DND-41 (cell line): ENCODE results near the gene ZIC4.

Experiments used
- ATAC-seq: fragments of 200-7000 bp; cut with Tn5 transposase; 3 replicates; pipeline ENCODE4 v1.9.1; 2021; ENCODE audit warnings: low read depth; ENCODE audit not compliant: insufficient read depth
- DNase-seq: peaks from one replicate; pipeline ENCODE4 v3.0.0-alpha.2; 2020
- H2AFZ ChIP-seq: 2 replicates; pipeline ENCODE4 v1.6.0; 2012; ENCODE audit warnings: low read depth, low read length
- H3K27ac ChIP-seq: 2 replicates; pipeline ENCODE4 v1.5.1; 2012; ENCODE audit warnings: low read length, inconsistent platforms
- H3K27me3 ChIP-seq: fragments of 200-600 bp; sonication (generic); 2 replicates; pipeline ENCODE4 v1.6.0; 2012; ENCODE audit warnings: low read length, mild to moderate bottlenecking, inconsistent platforms; ENCODE audit not compliant: insufficient read depth, poor library complexity
- H3K36me3 ChIP-seq: 2 replicates; pipeline ENCODE4 v1.5.1; 2012; ENCODE audit warnings: low read length, inconsistent platforms; ENCODE audit not compliant: insufficient read depth
- H3K4me1 ChIP-seq: 2 replicates; pipeline ENCODE4 v1.5.1; 2012; ENCODE audit warnings: mild to moderate bottlenecking, low read length; ENCODE audit not compliant: insufficient read depth
- H3K4me2 ChIP-seq: 2 replicates; pipeline ENCODE4 v1.6.0; 2012; ENCODE audit warnings: mild to moderate bottlenecking, moderate library complexity, low read length, inconsistent platforms; ENCODE audit not compliant: insufficient read depth
- H3K4me3 ChIP-seq, 2 experiments: fragments of 200-600 bp in 1 of 2; shearing (Covaris generic) in 1 of 2; 2 replicates each; pipeline ENCODE4 v1.5.1; 2012 to 2016; ENCODE audit warnings: inconsistent platforms in 2 of 2, low read length in 2 of 2, mild to moderate bottlenecking in 2 of 2, low read depth in 1 of 2, moderate library complexity in 1 of 2
- H3K79me2 ChIP-seq: 2 replicates; pipeline ENCODE4 v1.6.0; 2012; ENCODE audit warnings: low read length, inconsistent platforms; ENCODE audit not compliant: insufficient read depth
- H3K9ac ChIP-seq: 2 replicates; pipeline ENCODE4 v1.6.0; 2012; ENCODE audit warnings: low read depth, mild to moderate bottlenecking, inconsistent platforms, low read length, moderate library complexity
- H3K9me3 ChIP-seq: 2 replicates; pipeline ENCODE4 v1.5.1; 2012; ENCODE audit warnings: low read length, moderate library complexity, mild to moderate bottlenecking, inconsistent platforms; ENCODE audit not compliant: insufficient read depth, severe bottlenecking
- H4K20me1 ChIP-seq: 2 replicates; pipeline ENCODE4 v1.6.0; 2012; ENCODE audit warnings: low read length; ENCODE audit not compliant: insufficient read depth
- EZH2 ChIP-seq: IDR thresholded peaks from 3 replicates; pipeline ENCODE4 v1.6.1; 2012; ENCODE audit warnings: borderline replicate concordance, low read depth, mild to moderate bottlenecking, moderate library complexity, low read length, inconsistent platforms; ENCODE audit not compliant: severe bottlenecking
- TF ChIP-seq, protein P1 (sequence below): IDR thresholded peaks from 2 replicates; pipeline ENCODE4 v1.5.1; 2012; ENCODE audit warnings: borderline replicate concordance, low read length, moderate library complexity, mild to moderate bottlenecking; ENCODE audit not compliant: poor library complexity, severe bottlenecking; ENCODE audit errors: extremely low read depth

ZIC4 gene

DNA sequence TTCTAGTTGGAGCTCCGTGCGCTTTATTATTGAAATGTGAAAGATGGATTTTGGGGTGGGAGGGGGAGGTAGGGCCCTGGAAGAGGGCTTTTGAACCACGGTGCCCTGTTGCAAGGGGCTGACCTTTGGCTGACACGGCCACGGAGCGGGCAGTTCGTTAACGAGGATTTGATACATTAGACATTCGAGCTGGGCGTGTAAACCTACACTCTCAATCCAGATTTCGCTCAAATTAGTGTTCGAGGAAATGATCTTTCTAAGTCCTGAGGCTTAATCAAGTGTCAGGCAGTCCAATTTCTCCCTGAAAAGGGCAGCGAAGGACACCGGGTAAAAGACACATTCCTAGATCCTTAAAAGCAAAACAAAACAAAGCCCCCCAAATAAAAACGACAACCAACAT is 15.9 kb upstream of the ZIC4 start:
- no peaks in the 10 kb centered on the region for H4K20me1 ChIP-seq
- no peaks in the 10 kb centered on the region for H3K4me1 ChIP-seq
- TF ChIP-seq EZH2: no peak
- TF ChIP-seq, protein P1, sequence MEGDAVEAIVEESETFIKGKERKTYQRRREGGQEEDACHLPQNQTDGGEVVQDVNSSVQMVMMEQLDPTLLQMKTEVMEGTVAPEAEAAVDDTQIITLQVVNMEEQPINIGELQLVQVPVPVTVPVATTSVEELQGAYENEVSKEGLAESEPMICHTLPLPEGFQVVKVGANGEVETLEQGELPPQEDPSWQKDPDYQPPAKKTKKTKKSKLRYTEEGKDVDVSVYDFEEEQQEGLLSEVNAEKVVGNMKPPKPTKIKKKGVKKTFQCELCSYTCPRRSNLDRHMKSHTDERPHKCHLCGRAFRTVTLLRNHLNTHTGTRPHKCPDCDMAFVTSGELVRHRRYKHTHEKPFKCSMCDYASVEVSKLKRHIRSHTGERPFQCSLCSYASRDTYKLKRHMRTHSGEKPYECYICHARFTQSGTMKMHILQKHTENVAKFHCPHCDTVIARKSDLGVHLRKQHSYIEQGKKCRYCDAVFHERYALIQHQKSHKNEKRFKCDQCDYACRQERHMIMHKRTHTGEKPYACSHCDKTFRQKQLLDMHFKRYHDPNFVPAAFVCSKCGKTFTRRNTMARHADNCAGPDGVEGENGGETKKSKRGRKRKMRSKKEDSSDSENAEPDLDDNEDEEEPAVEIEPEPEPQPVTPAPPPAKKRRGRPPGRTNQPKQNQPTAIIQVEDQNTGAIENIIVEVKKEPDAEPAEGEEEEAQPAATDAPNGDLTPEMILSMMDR: no peak
- no peaks in the 10 kb centered on the region for H3K79me2 ChIP-seq
- no peak overlapping the region for H3K4me3 ChIP-seq
- H3K9me3 ChIP-seq: peaks cover 12% of the 10 kb centered on the region
- ATAC-seq: no peak
- DNase-seq: no peak
- no peak overlapping the region for H3K27ac ChIP-seq
- H3K4me2 ChIP-seq: no peak overlapping the region
- no peak overlapping the region for H3K9ac ChIP-seq
- H3K27me3 ChIP-seq: no peaks in the 10 kb centered on the region
- no peak overlapping the region for H2AFZ ChIP-seq
- H3K36me3 ChIP-seq: no peaks in the 10 kb centered on the region

DNA sequence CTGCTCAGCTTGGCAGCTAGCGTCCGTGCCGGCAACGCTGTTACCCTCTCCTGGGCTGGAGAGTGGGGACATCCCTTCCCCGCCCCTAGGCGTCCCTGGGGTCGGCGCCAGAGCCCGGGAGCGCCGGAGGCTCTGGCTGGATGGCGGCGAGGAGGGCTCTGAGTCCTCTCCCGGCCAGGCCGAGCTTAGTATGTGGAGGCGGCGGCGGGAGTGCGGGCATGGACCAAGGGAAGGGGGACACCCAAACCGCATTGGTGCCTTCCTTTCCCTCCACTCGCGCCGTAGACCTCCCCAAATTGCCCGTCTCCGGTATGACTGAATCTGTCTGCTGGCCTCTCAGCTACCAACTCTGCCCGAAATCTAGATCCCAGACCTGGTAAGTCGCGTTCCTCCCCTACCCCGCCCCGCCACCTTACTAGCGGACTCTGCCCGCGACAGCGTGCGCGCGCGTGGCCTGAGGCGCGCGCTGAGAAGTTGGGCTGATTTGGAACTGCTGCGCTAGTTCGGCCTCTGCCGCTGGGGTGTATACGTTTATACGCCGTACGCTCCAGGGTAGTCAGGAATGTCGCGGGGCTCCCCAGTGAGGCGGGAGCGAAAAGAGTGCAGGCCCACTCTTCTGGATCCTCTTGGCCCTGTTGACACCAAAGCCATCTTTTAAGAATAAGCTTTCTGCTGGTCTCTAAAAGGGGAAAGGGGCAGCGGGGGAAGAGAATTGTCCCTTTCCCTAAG is 15.0 kb upstream of the ZIC4 start:
- Histone ChIP-seq H3K27ac (no peak overlapping the region), H3K9ac (no peak overlapping the region), H3K27me3 (no peaks in the 10 kb centered on the region), H3K4me1 (no peaks in the 10 kb centered on the region), H4K20me1 (no peaks in the 10 kb centered on the region), H3K36me3 (no peaks in the 10 kb centered on the region), H3K4me2 (no peak overlapping the region), H3K79me2 (no peaks in the 10 kb centered on the region), H3K9me3 (peaks cover 12% of the 10 kb centered on the region), H2AFZ (no peak overlapping the region), H3K4me3 (no peak overlapping the region)
- DNase-seq (no peak), ATAC-seq (no peak)
- no peak for TF ChIP-seq EZH2
- TF ChIP-seq, protein P1: no peak

DNA sequence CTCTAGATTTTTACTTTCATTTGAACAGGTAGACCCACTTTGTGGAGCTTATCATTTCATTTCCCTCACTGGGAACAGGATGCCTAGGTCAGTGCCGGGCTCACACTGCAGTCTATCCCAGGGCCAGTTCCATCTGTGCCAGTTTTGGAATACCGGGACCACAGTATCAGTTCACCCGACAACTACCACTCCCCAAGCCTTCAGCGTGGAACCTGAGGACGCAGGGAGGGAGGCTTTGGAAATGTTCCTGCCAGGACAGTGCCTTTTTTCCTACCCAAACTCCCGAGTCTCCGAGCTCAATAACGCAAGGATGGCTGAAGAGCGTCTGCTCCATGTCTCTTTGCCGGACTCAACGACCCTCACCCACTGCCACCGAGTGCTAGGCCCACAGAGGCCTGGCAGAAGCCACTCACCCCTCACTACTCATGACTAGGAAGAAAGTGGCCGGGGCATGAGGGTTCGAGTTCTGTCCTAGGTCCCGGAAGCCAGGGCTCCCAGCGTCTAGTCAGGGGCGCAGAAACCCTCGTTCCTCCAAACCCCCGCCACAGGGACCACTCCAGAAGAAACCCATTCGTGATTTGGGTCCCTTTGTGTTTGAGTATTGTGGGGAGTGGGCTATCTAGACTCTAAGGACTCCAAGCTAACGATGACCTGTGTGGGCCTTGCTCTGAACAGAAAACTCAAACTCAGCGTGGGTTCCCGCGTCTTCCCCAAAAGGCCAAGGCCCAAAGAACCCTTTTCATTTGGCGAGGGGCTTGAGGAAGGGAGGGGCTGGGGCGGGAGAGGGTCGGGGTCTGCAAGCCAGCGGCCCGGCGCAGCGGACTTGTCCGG is 14.2 kb upstream of the ZIC4 start:
- ATAC-seq: no peak
- H3K27ac ChIP-seq: no peak overlapping the region
- H4K20me1 ChIP-seq: no peaks in the 10 kb centered on the region
- no peaks in the 10 kb centered on the region for H3K36me3 ChIP-seq
- no peaks in the 10 kb centered on the region for H3K4me1 ChIP-seq
- H3K9ac ChIP-seq: no peak overlapping the region
- peaks cover 12% of the 10 kb centered on the region for H3K9me3 ChIP-seq
- no peak overlapping the region for H3K4me3 ChIP-seq
- no peaks in the 10 kb centered on the region for H3K79me2 ChIP-seq
- TF ChIP-seq EZH2: no peak
- TF ChIP-seq, protein P1: no peak
- no peaks in the 10 kb centered on the region for H3K27me3 ChIP-seq
- H3K4me2 ChIP-seq: no peak overlapping the region
- H2AFZ ChIP-seq: no peak overlapping the region
- no peak for DNase-seq
